G401.6 (cell line): ENCODE results near the gene PDE3A.

ENCODE experiments used
- FAIRE-seq: peaks from 2 replicates; lab custom pipeline; 2012; peaks lifted over from hg19 to GRCh38; lab: Jason Lieb, UNC

Gene PDE3A

GRCh38 chr12:20424841-20425240 is 56.5 kb downstream of the PDE3A start:
- no peak for FAIRE-seq

- FAIRE-seq = no peak
These were observed 57.9 kb downstream of the PDE3A start for GRCh38 chr12:20426191-20426590.

- FAIRE-seq = no peak
These were observed 58.6 kb downstream of the PDE3A start for GRCh38 chr12:20426957-20427356.

GRCh38 chr12:20429852-20430251 is 61.5 kb downstream of the PDE3A start:
- no peak for FAIRE-seq

GRCh38 chr12:20432290-20432689 is 64.0 kb downstream of the PDE3A start:
- FAIRE-seq = no peak

- no peak for FAIRE-seq
These were observed 66.7 kb downstream of the PDE3A start for GRCh38 chr12:20434996-20435395.

GRCh38 chr12:20436316-20436715 is 68.0 kb downstream of the PDE3A start:
- FAIRE-seq = no peak

GRCh38 chr12:20438299-20438779 is 70.0 kb downstream of the PDE3A start:
- no peak for FAIRE-seq

GRCh38 chr12:20439626-20440025 is 71.3 kb downstream of the PDE3A start:
- no peak for FAIRE-seq

- no peak for FAIRE-seq
These were observed 72.1 kb downstream of the PDE3A start for GRCh38 chr12:20440408-20440807.

- no peak for FAIRE-seq
These were observed 74.0 kb downstream of the PDE3A start for GRCh38 chr12:20442322-20442721.

- no peak for FAIRE-seq
These were observed 74.9 kb downstream of the PDE3A start for GRCh38 chr12:20443255-20443654.

GRCh38 chr12:20443792-20444191 is 75.5 kb downstream of the PDE3A start:
- FAIRE-seq = no peak

- FAIRE-seq = no peak
These were observed 76.3 kb downstream of the PDE3A start for GRCh38 chr12:20444595-20445170.

GRCh38 chr12:20445687-20446086 is 77.3 kb downstream of the PDE3A start:
- FAIRE-seq = no peak

GRCh38 chr12:20446836-20447235 is 78.5 kb downstream of the PDE3A start:
- FAIRE-seq = no peak

- FAIRE-seq = no peak
These were observed 80.4 kb downstream of the PDE3A start for GRCh38 chr12:20448781-20449180.

- FAIRE-seq = no peak
These were observed 82.3 kb downstream of the PDE3A start for GRCh38 chr12:20450591-20451180.

GRCh38 chr12:20451761-20452160 is 83.4 kb downstream of the PDE3A start:
- FAIRE-seq = no peak

GRCh38 chr12:20452496-20453010 is 84.2 kb downstream of the PDE3A start:
- no peak for FAIRE-seq

GRCh38 chr12:20453756-20454310 is 85.5 kb downstream of the PDE3A start:
- FAIRE-seq = no peak

GRCh38 chr12:20455001-20455706 is 86.8 kb downstream of the PDE3A start:
- FAIRE-seq = no peak

GRCh38 chr12:20457582-20457981 is 89.2 kb downstream of the PDE3A start:
- FAIRE-seq = peak; percentile 33
